ENCODE results near the gene IDNK.

IDNK gene

DNA sequence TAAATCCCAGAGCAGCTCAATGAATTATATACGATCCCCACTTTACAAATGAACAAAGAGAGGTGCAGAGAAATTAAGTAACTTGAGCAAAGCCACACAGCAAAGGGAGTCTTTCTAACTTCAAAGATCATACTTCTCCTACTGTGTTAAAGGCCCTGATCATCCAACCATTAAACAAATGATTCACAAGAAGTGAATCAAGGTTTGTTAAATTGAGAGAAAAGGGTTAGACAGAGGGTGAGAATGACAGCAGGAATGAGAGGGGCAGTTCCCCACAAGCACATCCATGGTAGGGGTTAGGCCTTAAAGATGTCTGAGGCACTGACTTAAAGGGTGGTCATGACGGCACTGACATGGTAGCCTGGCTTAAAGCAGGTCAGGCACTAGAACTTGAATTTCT, 10.7 kb downstream of the IDNK start:
- DNase-seq (ENCODE audit: low read depth): no peak

DNA sequence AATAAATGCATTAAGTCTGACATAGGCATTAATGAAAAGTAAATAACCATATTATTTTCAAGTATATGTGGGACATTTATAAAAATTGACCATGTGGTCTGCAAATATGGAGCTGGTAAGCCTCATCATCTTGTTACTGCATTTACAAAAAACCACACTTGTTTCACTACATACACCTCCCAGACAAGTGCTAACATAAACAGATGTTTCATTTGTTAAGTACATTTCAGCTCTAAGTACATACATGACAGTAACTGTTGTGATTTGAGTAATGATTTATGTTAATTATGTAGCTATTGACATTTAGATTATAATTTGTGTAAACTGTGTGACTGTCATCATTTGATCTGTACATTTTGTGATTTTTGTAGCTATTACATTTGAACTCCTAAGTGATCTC, 13.9 kb downstream of the IDNK start:
- no peak for DNase-seq (ENCODE audit: low read depth)

DNA sequence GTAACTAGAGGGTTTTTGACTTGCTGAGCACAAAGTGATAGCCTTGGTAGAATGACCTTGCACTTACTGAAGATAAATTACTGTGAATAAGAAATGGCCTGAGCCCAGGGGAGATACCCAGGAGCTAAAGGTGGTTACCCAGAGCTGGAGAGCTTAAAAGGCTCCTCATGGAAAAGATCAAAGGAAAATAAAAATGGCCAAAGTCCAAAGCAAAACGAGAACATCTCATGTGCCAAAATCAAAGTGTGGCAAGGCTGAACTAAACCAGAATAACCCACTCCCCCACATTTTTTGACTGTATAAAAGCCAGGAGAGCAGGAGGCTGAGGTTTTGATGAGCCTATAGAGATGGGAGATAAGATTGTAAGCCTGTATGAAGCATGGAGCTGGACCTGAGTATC, 14.4 kb downstream of the IDNK start:
- no peak for DNase-seq (ENCODE audit: low read depth)

DNA sequence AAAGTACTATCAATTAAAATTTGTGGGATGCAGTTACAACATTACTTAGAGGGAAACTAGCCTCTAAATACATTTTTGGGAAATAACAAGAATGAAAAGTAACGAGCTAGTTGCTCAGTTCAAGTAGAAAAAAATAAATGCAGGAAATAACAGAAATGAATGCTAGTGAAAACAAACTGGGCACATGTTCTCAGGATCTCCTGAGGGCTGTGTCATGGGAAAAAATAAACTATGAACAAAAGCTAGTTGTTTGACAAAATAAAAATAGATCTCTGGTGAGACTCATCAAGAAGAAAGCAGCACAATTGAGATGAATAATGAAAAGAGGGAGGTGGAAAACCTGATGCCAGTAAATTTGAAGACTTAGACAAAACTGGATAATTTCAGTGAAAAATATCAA, 16.3 kb downstream of the IDNK start:
- no peak for DNase-seq (ENCODE audit: low read depth)

DNA sequence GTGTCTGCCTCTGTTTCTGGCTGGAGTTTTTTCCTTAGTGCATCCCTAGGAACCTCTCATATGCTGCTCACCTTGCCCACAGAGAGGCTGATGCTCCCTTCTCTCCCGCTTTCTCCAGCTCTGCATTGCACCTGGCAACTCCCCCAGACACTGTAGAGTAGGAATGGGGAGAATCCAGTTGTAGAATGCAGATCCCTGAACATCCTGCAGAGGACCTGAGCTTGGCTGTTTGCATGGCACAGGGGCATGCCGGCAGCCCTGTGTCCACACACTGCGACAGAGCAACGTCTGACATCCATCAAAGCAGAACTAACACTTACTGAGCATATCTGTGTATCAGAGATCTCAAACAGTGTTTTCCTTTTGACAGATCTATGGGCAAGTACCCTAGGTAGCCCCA, 19.9 kb downstream of the IDNK start:
- DNase-seq (ENCODE audit: low read depth): no peak

DNA sequence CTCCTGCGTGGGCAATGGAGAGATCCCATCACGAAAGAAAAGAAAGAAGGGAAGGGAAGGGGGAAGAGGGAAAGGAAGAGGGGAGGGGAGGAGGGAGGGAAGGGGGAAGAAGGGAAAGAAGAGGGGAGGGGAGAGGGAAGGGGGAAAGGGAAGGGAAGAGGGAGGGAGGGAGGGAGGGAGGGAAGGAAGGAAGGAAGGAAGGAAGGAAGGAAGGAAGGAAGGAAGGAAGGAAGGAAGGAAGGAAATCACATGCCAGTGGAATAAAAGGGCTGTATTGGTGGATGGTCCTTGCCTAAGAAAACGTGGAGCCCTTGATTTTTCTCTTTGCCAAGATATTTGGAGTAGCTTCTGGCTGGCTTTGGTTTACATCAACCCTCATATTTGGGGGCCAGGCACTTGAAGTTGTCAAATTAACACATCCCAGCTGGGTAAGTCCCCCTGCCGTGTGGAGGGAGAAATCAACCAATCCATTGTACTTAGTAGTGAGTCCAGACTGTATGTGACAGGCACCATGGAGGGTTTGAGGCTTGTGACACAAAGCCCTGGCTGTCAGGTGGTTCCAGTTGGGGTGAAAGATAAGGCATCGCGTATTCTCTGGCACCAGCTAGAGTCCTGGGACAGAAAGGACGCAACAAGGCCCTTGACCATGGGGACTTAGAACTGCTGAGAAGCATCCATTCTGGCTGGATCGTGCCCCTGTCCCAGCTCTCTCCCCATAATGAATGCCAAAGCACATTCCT, 23.7 kb downstream of the IDNK start:
- DNase-seq (ENCODE audit: low read depth): no peak

DNA sequence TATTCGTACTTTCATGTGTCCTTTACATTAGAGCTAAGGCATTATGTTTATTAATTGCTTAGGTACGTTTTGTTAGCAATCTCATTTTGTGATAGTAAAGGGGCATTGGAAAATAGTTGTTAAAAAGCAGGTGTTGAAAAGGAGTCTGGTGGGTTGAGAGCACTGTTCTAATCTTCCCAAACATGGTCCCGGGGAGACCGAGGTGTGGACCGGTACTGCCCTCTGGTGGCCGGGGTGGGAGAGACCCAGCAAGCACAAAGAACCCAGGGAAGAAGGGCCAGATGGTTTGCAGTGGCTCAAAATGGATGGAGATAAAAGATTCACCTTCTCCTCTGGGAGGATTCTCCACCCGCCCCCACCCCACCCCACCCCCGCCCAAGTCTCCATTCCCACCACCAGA, 26.1 kb downstream of the IDNK start:
- DNase-seq (ENCODE audit: low read depth): peak; percentile 54

DNA sequence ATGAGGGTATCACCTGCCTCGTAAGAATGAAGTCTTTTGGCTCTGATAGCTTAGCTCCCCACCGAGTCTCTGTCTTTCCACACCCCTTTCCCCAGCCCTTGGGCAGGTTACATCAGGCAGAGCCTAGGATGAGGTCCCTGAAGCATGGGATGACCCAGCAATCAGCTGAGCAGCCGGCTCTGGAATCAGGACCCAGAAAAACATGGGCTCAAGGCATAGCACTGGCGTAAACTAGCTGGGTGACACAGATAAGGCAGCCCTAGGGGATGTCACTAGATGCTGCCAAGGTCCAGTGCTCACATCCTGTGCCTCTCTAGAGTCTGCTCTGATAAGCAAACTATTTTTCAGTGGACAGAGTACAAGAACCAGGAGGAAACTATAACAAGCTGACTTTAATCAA, 26.6 kb downstream of the IDNK start:
- no peak for DNase-seq (ENCODE audit: low read depth)

DNA sequence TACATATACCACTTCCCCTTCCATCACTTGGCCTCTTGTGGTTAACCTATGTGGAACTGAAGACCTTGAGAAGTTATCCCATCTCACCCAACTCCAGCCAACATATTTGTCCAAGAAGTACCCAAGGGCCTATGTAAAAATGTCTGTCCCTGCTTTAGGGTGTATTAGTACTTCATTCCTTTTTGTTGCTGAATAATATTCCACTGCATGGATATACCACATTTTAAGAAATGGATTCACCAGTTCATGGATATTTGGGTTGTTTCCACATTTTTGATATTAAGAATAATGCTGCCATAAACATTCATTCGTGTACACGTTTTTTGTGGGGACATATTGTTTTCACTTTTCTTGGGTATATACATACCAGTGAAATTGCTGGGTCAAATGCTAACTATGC, 28.6 kb downstream of the IDNK start:
- DNase-seq (ENCODE audit: low read depth): no peak

DNA sequence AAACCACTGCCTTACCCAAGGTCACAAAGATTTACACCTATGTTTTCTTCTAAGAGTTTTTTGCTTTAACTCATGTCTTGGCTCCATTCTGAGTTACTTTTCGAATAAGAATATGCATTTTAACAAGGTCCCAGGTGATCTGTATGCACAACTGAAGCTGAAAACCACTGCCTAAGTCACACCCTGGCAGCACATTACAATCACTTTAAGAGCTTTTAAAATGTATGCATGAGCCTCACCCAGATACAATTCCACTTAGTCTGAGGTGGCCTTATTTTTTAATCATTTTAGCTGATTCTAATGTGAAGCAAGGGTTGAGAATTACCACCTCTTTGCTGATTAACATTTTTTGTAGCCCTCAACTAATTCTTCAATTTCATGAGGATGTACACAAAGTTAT, 29.5 kb downstream of the IDNK start:
- no peak for DNase-seq (ENCODE audit: low read depth)

DNA sequence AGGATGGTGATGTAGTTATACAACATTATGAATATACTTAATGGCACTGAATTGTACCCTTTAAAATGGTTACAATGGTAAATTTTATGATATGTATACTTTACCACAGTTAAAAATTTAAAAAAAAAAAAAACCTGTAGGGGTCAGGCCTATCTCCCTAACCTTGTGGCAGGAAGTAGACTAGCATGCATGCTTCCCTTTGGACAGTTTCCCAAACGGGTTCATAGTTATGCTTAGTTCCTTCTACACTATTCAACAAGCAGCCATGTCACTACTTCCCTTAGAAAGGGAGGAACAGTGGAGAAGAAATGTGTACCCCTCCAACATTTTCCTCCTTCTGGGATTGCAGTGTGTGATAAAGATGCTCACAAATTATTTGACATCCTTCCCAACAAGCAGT, 32.5 kb downstream of the IDNK start:
- DNase-seq (ENCODE audit: low read depth): no peak

DNA sequence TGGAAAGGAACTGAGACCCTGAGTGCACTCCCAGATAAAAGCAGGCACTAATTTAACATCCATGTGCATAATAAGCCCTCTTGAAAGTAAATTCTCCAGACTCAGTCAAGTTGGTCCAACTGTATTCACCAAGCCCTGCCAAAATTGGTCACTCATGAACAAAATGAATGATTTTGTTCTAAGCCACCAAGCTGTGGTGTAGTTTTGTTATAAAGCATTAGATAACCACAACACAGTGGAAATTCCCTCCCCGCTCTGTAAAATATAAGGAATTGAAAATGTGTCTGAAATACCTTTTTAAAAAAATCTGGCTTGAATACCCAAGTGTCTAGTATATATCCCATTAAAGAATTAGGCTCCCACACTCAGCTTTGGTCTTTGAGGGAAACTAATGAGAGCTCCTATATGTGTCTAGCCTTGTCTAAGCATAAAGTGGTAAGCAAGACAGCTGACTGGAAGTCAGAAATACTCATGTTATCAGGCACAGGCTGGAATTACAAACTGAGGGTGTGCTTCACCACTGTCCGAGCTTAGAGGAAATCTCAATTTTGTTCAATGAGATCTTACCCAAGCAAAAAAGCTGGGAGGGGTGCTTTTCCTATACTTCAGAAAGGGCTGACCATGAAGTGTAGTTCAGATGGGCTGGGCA, 33.2 kb downstream of the IDNK start:
- DNase-seq (ENCODE audit: low read depth): no peak

DNA sequence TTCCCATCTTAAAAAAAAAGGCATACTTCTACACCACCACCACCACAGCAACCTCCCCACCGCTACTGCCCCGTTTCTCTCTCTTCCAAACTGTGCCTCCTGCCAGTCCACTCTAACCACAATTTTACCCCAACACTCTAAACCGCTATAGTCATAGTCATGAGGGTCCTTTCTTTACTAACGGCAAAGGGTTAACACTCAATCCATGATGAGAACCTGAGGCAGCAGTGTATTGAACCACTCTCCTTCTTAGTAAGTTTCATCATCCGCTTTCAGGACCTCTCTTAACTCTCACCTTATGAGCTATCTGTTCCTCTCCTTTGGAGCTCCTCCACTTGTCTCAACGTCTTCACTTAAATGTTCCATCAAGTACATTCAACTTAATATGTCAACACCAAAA, 34.0 kb downstream of the IDNK start:
- no peak for DNase-seq (ENCODE audit: low read depth)

DNA sequence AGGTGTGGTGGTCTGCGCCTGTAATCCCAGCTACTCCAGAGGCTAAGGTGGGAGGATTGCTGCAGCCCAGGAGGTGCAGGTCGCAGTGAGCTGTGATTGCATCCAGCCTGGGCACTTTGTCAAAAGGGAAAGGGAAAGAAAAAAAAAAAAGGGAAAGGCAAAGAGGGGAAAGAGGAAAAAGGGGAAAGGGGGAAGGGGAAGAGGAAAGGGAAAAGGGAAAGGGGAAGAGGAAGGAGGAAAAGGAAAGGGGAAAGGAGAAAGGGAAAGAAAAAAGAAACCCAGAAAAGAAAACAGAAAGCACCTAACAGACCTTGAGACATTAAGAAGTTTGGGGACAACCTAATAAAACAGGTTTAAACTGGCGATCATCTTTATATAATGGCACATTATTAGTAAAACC, 40.0 kb downstream of the IDNK start:
- no peak for DNase-seq (ENCODE audit: low read depth)

DNA sequence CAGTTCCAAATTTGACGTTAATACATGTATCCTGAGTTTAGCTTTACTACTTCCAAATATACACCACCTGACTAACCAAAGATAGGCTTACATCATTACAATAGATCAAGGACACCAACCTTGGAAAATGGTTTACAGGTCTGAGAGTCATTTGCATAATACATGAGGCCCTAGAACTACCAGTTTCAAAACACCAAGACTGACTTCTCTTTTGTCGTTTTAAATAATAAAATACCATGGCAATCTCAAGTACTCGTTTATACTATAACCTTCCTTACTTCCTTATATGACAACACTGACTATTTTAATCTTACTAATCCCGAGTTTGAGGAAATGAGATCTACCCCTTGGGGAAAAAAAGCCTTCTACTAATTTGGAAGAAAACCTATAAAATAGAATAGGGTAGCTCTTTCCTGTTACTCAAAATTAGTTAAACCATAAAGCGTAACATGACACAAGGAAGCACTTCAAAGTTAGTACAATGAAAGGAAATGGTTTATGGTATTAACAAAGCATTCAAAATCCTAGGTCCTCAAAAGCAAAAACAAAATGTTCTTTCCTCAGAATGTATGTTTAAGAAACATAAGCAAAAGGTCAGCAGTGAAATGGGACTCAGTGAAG, 42.7 kb downstream of the IDNK start:
- no peak for DNase-seq (ENCODE audit: low read depth)

DNA sequence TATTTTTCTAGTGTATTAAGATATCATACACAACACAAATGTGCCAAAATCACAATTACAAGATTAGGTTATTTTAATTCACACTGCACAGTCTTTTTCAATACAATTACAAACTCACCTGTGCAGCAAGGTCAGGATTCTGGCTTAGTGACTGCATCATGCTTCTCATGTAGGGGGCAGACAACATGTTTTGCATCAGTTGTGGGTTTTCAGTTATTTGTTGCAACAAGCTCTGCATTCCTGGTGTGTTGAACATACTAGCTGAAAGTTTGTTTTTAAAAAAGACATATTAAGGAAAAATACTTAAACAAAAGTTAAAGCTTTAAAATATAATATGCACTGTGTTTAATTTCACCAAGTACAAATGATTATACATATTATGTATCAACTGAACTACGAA, 46.1 kb downstream of the IDNK start:
- DNase-seq (ENCODE audit: low read depth): no peak

DNA sequence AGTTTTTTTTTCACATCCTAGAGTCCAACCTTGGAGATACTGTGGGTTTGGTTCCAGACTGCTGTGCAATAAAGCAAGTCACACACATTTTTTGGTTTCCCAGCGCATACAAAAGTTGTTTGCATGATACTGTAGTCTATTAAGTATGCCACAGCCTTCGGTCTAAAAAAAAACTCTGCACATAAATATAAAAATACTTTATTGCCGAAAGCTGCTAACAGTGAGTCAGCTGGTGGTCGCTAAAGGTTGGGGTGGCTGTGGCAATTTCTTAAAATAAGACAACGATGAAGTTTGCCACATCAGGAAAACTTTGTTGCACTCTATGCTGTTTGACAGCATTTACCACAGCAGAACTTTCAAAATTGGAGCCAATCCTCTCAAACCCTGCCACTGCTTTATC, 47.4 kb downstream of the IDNK start:
- DNase-seq (ENCODE audit: low read depth): no peak

DNA sequence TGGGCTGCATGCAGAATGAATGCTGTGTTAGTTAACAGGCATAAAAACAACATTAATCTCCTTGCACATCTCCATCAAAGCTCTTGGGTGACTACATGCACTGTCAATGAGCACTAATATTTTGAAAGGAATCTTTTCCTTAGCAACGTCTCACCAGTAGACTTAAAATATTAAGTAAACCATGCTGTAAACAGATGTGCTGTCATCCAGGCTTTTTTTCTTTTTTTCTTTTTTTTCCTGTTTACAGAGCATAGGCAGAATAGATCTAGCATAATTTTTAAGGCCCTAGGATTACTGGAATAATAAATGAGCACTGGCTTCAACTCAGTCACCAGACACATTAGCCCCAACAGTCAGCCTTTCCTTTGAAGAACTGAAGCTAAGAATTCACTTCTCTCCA, 48.5 kb downstream of the IDNK start:
- DNase-seq (ENCODE audit: low read depth): no peak

DNA sequence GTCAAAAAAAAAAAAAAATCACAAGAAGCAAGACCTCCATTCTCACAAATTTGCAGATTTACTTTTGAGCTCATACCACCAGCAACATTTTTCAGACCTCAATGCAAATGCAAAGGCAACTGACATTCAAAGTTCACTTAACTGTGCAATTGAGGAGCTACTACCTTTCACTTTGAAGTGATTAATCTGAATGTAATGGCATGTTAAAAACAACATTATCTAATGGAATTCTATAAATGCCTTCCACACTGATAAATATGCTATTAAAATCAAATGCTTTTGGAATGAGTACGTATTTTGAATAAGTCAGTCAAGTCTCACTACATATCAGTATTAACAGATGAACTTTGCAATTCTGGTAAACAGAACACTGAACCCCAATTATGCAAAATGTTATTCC, 52.5 kb downstream of the IDNK start:
- DNase-seq (ENCODE audit: low read depth): no peak

DNA sequence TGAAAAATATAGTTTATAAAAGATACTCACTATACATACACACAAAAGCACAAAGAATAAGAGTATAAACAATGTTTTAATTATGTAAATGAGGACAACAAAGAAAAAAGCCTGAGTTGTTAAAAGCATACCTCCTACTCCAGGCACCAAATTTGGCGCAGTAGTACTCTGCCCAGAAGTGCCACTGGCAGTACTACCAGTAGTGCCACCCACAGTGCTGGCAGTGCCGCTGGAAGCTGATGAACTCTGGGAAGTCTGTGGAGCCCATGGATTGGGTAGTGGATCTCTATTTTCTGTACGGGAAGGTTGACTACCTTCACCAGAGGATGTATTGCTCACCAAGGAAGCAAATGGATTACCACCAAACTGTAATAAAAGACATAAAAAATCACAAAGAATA, 54.7 kb downstream of the IDNK start:
- DNase-seq (ENCODE audit: low read depth): no peak

DNA sequence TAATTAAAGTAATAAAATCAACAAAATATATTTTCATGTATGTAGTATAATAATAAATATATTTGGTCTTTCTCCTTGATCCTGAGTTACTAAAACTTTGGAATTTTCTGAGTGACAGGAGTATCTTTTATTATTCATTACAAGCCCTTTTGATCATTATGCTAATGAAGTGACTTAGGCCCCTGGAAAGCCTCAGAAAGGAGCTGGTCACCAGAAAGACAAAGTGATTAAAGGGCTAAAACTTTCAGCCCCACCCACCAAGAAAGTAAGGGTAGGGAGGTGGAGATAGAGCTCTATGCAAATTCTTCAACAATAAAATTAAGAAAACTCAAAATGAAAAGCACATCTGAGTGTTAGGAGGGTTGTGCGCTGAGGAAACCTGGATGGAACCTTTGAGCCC, 57.3 kb downstream of the IDNK start:
- no peak for DNase-seq (ENCODE audit: low read depth)

DNA sequence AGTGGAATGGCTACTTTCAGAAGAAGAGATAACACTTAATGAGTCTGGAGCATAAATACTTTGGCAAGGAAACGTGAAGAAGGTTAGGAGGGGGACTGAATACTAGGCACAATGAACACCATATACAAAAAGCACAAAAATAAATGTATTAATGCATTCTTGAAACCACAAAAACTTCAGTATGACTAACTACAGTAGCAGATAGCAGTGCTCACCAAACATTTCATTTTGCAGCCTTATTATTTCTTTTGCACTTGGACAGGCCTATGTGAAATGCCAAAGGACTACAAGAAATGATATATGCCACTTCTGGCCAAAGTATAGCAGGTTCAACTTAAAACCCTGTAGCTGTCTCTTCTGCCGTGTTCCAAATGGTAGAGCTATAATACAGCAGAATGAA, 58.5 kb downstream of the IDNK start:
- no peak for DNase-seq (ENCODE audit: low read depth)

DNA sequence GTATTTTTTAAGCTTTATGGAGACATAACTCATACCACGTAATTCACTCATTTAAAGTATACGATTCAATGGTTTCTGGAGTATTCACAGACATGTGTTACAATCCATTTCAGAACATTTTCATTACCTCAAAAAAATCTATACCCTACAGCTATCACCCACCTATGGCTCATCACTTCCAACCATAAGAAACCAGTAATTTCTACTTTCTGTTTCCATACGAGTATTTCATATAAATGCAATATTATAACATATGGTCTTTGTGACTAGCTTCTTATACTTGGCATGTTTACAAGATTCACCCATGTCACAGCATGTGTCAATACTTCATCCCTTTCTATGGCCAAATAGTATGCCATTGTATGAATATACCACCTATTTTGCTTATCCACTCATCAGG, 66.0 kb downstream of the IDNK start:
- DNase-seq (ENCODE audit: low read depth): no peak

DNA sequence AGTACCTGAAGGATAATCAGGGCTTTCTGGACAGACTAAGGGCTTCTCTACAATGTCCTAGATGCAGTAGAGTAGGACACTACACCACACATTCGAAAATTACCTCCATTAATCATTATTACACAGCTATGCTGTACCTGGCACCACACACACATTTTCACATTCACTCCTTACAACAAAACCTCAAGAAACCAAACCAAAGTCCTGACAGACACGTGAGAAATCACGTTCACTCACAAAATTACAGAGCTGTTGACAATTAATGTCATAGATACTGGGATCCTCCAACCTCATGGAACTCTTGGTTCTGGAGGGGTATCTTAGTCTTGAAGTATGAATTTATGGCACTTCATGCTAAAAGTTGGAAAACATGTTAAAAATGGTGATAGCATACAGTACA, 68.5 kb downstream of the IDNK start:
- no peak for DNase-seq (ENCODE audit: low read depth)

All from activated T-cell treated with anti-CD3 and anti-CD28 coated beads for 24 hours (primary cell).